ENCODE measurements around the gene C1orf185. TPM values are rescaled to one million over a fixed set of nuclear protein-coding genes. Genes with fewer than 3 reads are reported as not detected.

Gene C1orf185
- total and polyA plus RNA-seq, 2 of the 4 experiments (the other 2 are of a cell fraction), result not detected

- no TSS peak for BruUV-seq (replicated peaks)
- Histone ChIP-seq H3K4me1 (ENCODE audit: control insufficient read depth, insufficient read depth, low read length) (peaks cover 4% of the 10 kb centered on the region; the same call in 1 of the 2 replicates), H3K9me1 (ENCODE audit: insufficient read depth, low read length) (peaks cover 2% of the 10 kb centered on the region; the same call in 1 of the 2 replicates), H3K23ac (ENCODE audit: low read depth, low read length) (no peak overlapping the region), H3K9ac (ENCODE audit: low read depth, low read length) (no peak overlapping the region), H3K14ac (replicated peaks; ENCODE audit: low read depth, low read length) (no peak overlapping the region), H3K4me3 (ENCODE audit: insufficient read depth, low read depth, low read length) (no peak overlapping the region), H3K27ac (ENCODE audit: insufficient read depth, low read length) (no peak overlapping the region), H2AK5ac (ENCODE audit: low read depth, low read length) (no peak overlapping the region), H3K56ac (ENCODE audit: extremely low read depth, insufficient read depth, low read length) (no peak overlapping the region), H4K8ac (ENCODE audit: low read depth in 2 of 2, low read length in 2 of 2) (no peak overlapping the region), H4K5ac (ENCODE audit: low read depth, low read length) (no peak overlapping the region), H2BK20ac (ENCODE audit: low read depth, low read length) (no peak overlapping the region; the same call in 1 of the 2 replicates), H2BK5ac (ENCODE audit: low read depth, low read length, poor library complexity, severe bottlenecking) (no peak overlapping the region), H3K79me1 (ENCODE audit: low read depth in 1 of 2, low read length in 2 of 2) (no peaks in the 10 kb centered on the region), H3K9me3 (ENCODE audit: control insufficient read depth, insufficient read depth, low read length) (no peaks in the 10 kb centered on the region), H2BK15ac (ENCODE audit: low read depth, low read length) (no peak overlapping the region), H4K91ac (ENCODE audit: insufficient read depth, low read depth, low read length) (no peak overlapping the region), H4K20me1 (ENCODE audit: insufficient read depth, low read length) (no peaks in the 10 kb centered on the region), H2AK9ac (replicated peaks; ENCODE audit: low read depth, low read length, poor library complexity) (no peak overlapping the region), H3K18ac (ENCODE audit: low read depth, low read length) (no peak overlapping the region), H2AFZ (replicated peaks; ENCODE audit: low read length, poor library complexity) (no peak overlapping the region), H3K27me3 (ENCODE audit: control insufficient read depth, insufficient read depth, low read length) (peaks cover 2% of the 10 kb centered on the region), H2BK120ac (ENCODE audit: low read depth, low read length) (0 out of 2 replicates have a peak overlapping the region, but pooled peaks have one; percentile 23), H3K4ac (ENCODE audit: low read depth, low read length) (no peak overlapping the region), H3K36me3 (ENCODE audit: control insufficient read depth, insufficient read depth, low read length) (no peaks in the 10 kb centered on the region), H3K4me2 (ENCODE audit: low read depth, low read length) (peak overlapping the region; percentile 59; the same call in 1 of the 2 replicates)
- peak; percentile 89 for ATAC-seq (ENCODE audit: low read depth)
- CTCF ChIA-PET, result interaction anchor here (0.6 to 0.9 kb wide), 2 partner anchors 11 to 133 kb away, joined by 3 read pairs; no protein-coding TSS in a partner anchor
- 0 out of 2 replicates have a peak, but pooled peaks have one; percentile 5 for TF ChIP-seq MAFK (IDR thresholded peaks at IDR 0.05; ENCODE audit: low read depth, low read length)
- TF ChIP-seq SMC3 (IDR thresholded peaks at IDR 0.05; ENCODE audit: low read depth, low read length), result no peak
- TF ChIP-seq FOS (IDR thresholded peaks at IDR 0.05; ENCODE audit: low read depth, low read length), result peak; percentile 30; the same call in 1 of the 2 replicates
- dilution Hi-C loops (cut with HindIII; ENCODE audit: low sequenced_read_pairs, unreplicated experiment) (no loop called here), in situ Hi-C loops (cut with MboI; ENCODE audit: low sequenced_read_pairs) (no loop called here), intact Hi-C loops (cut with micrococcal nuclease) (no loop called here)
- POLR2A ChIA-PET (ENCODE audit: unreplicated experiment), result no interaction called here
- DNase-seq, result peak; percentile 81
These were observed 38.9 kb upstream of the C1orf185 start for GRCh38 chr1:51063121-51063520.
